Activated T-cell treated with anti-CD3 and anti-CD28 coated beads, Interleukin-2, amount 50 U/mL, for 72 hours (primary cell): ENCODE results near the gene ATP2A2. TPM values are rescaled to one million over a fixed set of nuclear protein-coding genes. Genes with fewer than 3 reads are reported as not detected.
"Not testable (repeated sequence)": the region's sequence is repeated elsewhere in the genome, so short reads cannot be mapped to it uniquely, and the experiment has no call there.

Experiments used
- ATAC-seq, 2 donors: fragments of 150-1000 bp; cut with Tn5 transposase; replicated peaks in 1 of 2; 2 replicates each; pipeline ENCODE4 v1.10.0; 2021; ENCODE audit warnings: moderate library complexity in 2 of 2, mild to moderate bottlenecking in 1 of 2
- DNase-seq, 2 donors: peaks; one replicate each; pipeline ENCODE4 v3.0.0; 2021 to 2022; ENCODE audit warnings: mixed read lengths in 1 of 2
- H3K27ac Mint-ChIP-seq: one replicate; pipeline ENCODE4 v1.8.0; 2022; ENCODE audit warnings: mild to moderate bottlenecking, moderate library complexity, mixed read lengths
- H3K27me3 Mint-ChIP-seq: one replicate; pipeline ENCODE4 v1.8.0; 2022; ENCODE audit warnings: low read depth, mixed read lengths
- H3K36me3 Mint-ChIP-seq, 2 donors: one replicate each; pipeline ENCODE4 v1.8.0; 2022; ENCODE audit warnings: mixed read lengths in 2 of 2, mild to moderate bottlenecking in 1 of 2; ENCODE audit not compliant: insufficient read depth in 2 of 2
- H3K4me1 Mint-ChIP-seq: one replicate; pipeline ENCODE4 v1.8.0; 2022; ENCODE audit warnings: low read depth, mixed read lengths
- H3K4me3 Mint-ChIP-seq, 2 donors: one replicate each; pipeline ENCODE4 v1.8.0; 2022; ENCODE audit warnings: mild to moderate bottlenecking in 2 of 2, mixed read lengths in 2 of 2, moderate library complexity in 2 of 2
- H3K9me3 Mint-ChIP-seq, 2 donors: one replicate each; pipeline ENCODE4 v1.8.0; 2022; ENCODE audit warnings: mixed read lengths in 2 of 2
- total RNA-seq, 2 donors: library from RNA; stranded (reverse); gene quantifications; one replicate each; pipeline ENCODE4 v1.2.3, GENCODE V29; 2022

The ATP2A2 gene
- total RNA-seq, 2 donors from 2014 or later, result 106 to 127 TPM

DNA sequence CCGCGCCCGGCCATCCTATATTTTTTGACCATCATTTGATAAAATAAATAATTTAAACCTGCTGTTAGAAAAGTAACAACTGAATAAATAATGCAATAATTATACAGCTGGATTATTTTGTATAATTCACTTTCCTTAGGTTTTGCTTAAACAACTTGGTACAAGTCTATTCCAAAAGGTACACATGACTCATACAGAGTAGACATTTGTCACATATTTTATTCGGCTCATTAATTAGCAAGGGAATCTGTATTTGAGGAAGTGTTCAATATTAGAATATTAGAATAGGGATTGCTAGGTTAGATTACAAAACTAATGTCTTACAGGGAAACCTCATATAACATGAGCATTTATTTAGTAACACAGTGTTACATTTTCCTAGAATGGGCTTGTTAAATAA, 48.7 kb downstream of the ATP2A2 start:
- Mint-ChIP-seq H3K4me3 (no peak overlapping the region), H3K4me1 (peaks cover 4% of the 10 kb centered on the region), H3K27me3 (no peaks in the 10 kb centered on the region), H3K36me3 (peaks cover 11 to 36% of the 10 kb centered on the region in 2 donors), H3K9me3 (no peaks in the 10 kb centered on the region), H3K27ac (peak overlapping the region; percentile 19)
- DNase-seq (no peak), ATAC-seq (no peak)

DNA sequence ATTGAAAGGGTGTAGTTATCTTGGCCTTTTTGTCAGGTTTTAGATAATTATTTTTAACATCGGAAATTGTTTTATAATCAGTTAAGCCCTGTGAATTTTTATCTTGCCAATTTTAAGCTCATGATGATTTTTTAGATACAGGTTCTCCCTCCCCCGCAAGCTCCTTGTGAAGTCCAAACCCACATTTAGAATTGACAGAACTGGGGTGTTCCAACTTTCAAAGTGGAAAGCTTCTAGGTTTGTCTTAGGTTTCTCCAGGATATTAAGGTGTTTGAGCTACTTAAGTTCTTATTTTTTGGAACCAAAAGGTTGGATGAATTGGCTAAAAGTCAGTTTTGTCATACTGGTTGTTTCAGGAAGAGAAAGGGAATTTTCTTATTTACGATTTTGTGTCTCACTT, 49.1 kb downstream of the ATP2A2 start:
- Mint-ChIP-seq H3K9me3 (no peaks in the 10 kb centered on the region), H3K36me3 (peaks cover 11 to 37% of the 10 kb centered on the region in 2 donors), H3K4me1 (peaks cover 4% of the 10 kb centered on the region), H3K4me3 (no peak overlapping the region), H3K27me3 (no peaks in the 10 kb centered on the region), H3K27ac (peak overlapping the region; percentile 63)
- DNase-seq (no peak), ATAC-seq (no peak)

DNA sequence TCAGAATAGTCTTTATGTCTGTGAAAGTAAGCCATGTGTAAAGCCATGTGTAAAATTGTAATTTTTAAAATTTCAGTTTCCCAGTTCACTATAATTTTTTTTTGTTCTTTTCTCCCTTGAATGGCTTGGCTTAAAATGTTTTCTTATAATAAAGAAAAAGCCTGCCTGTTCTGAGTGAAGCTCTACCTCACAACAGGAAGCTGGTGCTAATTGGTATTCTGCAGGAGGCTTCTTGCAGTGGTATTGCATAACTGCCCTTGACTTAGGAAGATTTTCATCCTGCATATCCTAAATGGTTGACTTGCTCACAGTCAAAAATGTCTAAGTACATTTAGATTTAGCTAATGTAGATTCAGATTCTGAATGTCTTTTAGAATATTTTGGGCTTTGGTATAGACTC, 49.5 kb downstream of the ATP2A2 start:
- peaks cover 13 to 39% of the 10 kb centered on the region in 2 donors for H3K36me3 Mint-ChIP-seq
- ATAC-seq (no peak), DNase-seq (no peak)
- H3K4me3 Mint-ChIP-seq, result no peak overlapping the region
- H3K27me3 Mint-ChIP-seq, result no peaks in the 10 kb centered on the region
- peaks cover 4% of the 10 kb centered on the region for H3K4me1 Mint-ChIP-seq
- H3K27ac Mint-ChIP-seq, result peak overlapping the region; percentile 38
- H3K9me3 Mint-ChIP-seq, result no peaks in the 10 kb centered on the region

DNA sequence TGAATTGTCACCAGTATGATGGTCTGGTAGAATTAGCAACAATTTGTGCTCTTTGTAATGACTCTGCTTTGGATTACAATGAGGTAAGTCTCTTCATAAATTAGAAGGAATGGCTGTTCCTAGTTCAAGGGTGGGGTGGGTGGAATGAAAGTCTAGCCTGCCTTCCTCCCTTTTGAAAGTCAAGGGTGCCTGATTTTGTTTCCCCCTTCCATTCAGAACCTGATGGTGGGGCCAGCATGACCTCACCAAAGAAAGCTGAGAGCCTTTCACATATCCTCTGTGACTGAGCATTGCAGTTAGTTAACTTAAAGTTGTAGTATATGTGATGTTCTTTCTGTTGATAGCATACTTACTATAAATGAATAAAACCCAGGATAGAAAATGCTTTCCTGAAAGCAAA, 52.2 kb downstream of the ATP2A2 start:
- H3K36me3 Mint-ChIP-seq, result peaks cover 4 to 40% of the 10 kb centered on the region in 2 donors
- H3K4me1 Mint-ChIP-seq, result peaks cover 4% of the 10 kb centered on the region
- H3K27me3 Mint-ChIP-seq, result no peaks in the 10 kb centered on the region
- peak overlapping the region; percentile 88 for H3K27ac Mint-ChIP-seq
- ATAC-seq, result no peak
- H3K9me3 Mint-ChIP-seq, result no peaks in the 10 kb centered on the region
- DNase-seq, result no peak
- no peak overlapping the region for H3K4me3 Mint-ChIP-seq

DNA sequence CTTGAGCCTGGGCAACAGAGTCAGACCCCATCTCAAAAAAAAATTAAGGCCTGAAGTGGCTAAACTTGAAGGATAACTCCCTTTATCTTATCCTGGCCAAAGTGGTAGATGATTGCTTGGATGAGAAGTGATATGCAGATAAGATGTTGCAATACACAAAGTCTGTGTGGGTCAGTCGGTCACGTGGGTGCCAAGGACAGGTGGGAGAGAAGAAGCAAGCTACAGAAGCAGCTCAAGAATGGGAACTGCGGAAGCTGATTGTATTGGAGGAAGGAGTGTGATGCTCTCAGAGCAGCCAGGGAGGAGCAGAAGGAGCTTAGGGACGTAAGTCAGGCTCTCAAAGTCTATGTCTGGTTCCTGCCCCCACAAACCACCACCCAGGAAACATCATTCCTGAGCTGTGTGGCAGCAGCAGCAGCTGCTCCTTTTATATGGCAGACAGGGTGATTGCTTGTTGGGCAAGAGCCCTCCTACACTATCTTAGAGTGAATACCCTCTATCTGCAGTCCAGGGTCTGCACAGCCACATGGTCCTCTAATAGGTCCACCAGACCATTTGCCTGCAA, 54.5 kb downstream of the ATP2A2 start:
- Mint-ChIP-seq H3K4me3 (no peak overlapping the region), H3K4me1 (no peaks in the 10 kb centered on the region), H3K27me3 (no peaks in the 10 kb centered on the region), H3K36me3 (peaks cover 7 to 53% of the 10 kb centered on the region in 2 donors), H3K9me3 (no peaks in the 10 kb centered on the region), H3K27ac (no peak overlapping the region)
- DNase-seq, result no peak
- ATAC-seq, result no peak

DNA sequence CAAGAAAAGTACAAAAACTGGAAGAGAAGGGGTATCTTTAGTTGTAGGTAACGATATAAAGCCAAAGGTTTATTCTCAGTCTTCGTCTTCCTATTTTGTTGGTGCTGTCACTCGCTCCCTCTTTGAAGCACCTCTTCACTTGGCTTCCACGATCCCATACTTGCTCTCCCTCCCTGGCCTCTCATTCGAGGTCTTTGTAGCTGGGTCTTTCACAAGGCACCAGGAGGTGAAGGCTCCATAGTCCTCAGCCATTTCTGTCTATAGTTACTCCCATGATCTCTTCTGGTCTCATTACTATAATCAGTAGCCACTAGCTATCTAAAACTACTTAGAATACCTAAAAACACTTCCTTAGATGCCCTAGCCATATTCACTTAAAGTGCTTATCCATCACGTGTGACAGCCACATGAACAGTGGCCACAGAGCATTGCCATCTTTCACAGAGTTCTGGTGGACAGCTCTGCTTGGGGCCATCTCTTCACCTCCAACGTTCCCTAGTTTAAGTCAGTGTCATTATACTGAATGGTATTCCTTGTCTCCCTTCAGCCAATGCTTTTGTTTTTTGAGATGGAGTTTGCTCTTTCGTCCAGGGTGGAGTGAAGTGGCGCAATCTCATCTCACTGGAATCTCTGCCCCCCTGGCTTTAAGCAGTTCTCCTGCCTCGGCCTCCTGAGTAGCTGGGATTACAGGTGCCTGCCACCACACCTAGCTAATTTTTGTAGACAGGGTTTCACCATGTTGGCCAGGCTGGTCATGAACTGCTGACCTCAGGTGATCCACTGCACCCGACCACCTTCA, 57.1 kb downstream of the ATP2A2 start:
- Mint-ChIP-seq H3K9me3 (no peaks in the 10 kb centered on the region), H3K36me3 (peaks cover 7 to 58% of the 10 kb centered on the region in 2 donors), H3K27ac (no peak overlapping the region), H3K4me3 (no peak overlapping the region), H3K27me3 (no peaks in the 10 kb centered on the region), H3K4me1 (no peaks in the 10 kb centered on the region)
- DNase-seq (no peak), ATAC-seq (no peak)

DNA sequence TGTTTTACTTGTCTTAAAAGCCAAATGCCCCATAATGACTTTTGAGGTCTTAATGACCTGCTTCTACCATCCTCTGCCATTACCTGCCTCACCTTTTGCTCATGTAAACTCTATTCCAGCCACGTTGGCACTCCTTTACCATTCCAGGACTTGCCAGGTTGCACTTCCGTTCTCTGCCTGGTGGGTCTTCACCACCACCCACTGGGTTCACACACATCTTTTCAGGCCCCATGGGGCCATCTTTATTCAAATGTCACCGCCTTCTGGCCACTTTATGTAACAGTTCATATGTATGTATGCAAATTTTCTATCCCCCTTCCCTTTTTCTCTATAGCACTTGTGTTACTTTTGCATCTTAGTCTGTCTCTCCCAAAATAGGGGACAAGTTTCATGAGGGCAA, 57.7 kb downstream of the ATP2A2 start:
- H3K27ac Mint-ChIP-seq, result peak overlapping the region; percentile 8
- no peak overlapping the region for H3K4me3 Mint-ChIP-seq
- H3K36me3 Mint-ChIP-seq, result peaks cover 8 to 62% of the 10 kb centered on the region in 2 donors
- no peaks in the 10 kb centered on the region for H3K9me3 Mint-ChIP-seq
- H3K4me1 Mint-ChIP-seq, result no peaks in the 10 kb centered on the region
- DNase-seq (no peak), ATAC-seq (no peak)
- H3K27me3 Mint-ChIP-seq, result no peaks in the 10 kb centered on the region

DNA sequence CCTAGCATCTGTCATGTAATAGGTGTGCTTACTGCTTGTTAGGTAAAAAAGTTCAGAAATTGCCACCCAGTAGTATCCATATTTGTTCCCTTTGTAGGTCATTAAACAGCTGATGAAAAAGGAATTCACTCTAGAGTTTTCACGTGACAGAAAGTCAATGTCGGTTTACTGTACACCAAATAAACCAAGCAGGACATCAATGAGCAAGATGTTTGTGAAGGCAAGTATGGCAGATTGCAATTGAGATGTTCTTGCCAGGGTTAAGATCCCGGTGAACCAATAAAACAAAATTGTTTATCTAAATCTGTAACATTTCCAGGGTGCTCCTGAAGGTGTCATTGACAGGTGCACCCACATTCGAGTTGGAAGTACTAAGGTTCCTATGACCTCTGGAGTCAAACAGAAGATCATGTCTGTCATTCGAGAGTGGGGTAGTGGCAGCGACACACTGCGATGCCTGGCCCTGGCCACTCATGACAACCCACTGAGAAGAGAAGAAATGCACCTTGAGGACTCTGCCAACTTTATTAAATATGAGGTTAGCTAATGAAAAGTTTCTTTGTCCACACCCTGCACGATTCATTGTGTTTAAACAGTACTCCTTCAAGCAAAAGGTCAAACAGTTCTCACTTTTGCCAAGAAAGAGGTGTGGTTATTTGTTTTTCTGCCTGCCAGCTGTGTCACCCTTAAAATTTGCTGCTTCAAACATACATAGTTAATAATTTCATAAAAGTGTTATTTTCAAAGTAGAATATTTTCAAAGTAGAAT, 58.3 kb downstream of the ATP2A2 start:
- H3K9me3 Mint-ChIP-seq, result no peaks in the 10 kb centered on the region
- H3K27me3 Mint-ChIP-seq, result no peaks in the 10 kb centered on the region
- ATAC-seq (no peak), DNase-seq (no peak)
- peak overlapping the region; percentile 8 for H3K27ac Mint-ChIP-seq
- H3K4me1 Mint-ChIP-seq, result no peaks in the 10 kb centered on the region
- peaks cover 11 to 61% of the 10 kb centered on the region in 2 donors for H3K36me3 Mint-ChIP-seq
- H3K4me3 Mint-ChIP-seq, result no peak overlapping the region

DNA sequence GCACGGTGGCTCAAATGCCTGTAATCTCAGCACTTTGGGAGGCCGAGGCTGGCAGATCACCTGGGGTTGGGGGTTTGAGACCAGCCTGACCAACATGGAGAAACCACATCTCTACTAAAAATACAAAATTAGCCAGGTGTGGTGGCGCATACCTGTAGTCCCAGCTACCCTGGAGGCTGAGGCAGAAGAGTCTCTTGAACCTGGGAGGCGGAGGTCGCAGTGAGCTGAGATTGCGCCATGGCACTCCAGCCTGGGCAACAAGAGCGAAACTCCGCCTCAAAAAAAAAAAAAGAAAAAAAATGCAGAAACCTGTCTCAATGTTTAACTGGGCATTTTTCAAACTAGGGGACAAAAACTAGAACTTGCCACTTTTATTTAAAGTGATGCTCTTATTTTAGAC, 59.2 kb downstream of the ATP2A2 start:
- H3K4me1 Mint-ChIP-seq, ATAC-seq, H3K9me3 Mint-ChIP-seq, H3K4me3 Mint-ChIP-seq, H3K27me3 Mint-ChIP-seq, DNase-seq, H3K27ac Mint-ChIP-seq: not testable (repeated sequence)
- peaks cover 18 to 63% of the 10 kb centered on the region in 2 donors for H3K36me3 Mint-ChIP-seq

DNA sequence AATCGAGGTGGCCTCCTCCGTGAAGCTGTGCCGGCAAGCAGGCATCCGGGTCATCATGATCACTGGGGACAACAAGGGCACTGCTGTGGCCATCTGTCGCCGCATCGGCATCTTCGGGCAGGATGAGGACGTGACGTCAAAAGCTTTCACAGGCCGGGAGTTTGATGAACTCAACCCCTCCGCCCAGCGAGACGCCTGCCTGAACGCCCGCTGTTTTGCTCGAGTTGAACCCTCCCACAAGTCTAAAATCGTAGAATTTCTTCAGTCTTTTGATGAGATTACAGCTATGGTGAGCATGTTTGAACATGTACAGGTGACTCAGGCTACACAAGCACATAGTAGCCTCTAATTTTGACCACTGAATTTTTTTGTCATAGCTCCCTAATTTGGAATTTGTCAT, 59.7 kb downstream of the ATP2A2 start:
- H3K36me3 Mint-ChIP-seq, result peaks cover 16 to 61% of the 10 kb centered on the region in 2 donors

DNA sequence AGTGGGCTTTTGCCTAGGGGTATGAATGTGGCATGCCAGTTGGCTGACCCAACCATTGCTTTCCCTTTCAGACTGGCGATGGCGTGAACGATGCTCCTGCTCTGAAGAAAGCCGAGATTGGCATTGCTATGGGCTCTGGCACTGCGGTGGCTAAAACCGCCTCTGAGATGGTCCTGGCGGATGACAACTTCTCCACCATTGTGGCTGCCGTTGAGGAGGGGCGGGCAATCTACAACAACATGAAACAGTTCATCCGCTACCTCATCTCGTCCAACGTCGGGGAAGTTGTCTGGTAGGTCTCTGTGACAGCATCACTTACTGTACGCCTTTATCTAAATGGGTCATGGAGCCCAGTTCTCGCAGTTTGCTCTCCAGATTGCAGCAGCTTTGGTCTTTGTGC, 61.1 kb downstream of the ATP2A2 start:
- no peak overlapping the region for H3K4me3 Mint-ChIP-seq
- H3K27ac Mint-ChIP-seq, result no peak overlapping the region
- no peaks in the 10 kb centered on the region for H3K27me3 Mint-ChIP-seq
- H3K4me1 Mint-ChIP-seq, result peaks cover 10% of the 10 kb centered on the region
- ATAC-seq (no peak), DNase-seq (no peak)
- no peaks in the 10 kb centered on the region for H3K9me3 Mint-ChIP-seq
- H3K36me3 Mint-ChIP-seq, result peaks cover 19 to 60% of the 10 kb centered on the region in 2 donors

More for the DNA sequence above, 59.7 kb downstream of the ATP2A2 start:
- no peaks in the 10 kb centered on the region for H3K4me1 Mint-ChIP-seq
- no peak for DNase-seq
- ATAC-seq, result no peak
- no peaks in the 10 kb centered on the region for H3K27me3 Mint-ChIP-seq
- H3K9me3 Mint-ChIP-seq, result no peaks in the 10 kb centered on the region
- no peak overlapping the region for H3K4me3 Mint-ChIP-seq
- H3K27ac Mint-ChIP-seq, result no peak overlapping the region

DNA sequence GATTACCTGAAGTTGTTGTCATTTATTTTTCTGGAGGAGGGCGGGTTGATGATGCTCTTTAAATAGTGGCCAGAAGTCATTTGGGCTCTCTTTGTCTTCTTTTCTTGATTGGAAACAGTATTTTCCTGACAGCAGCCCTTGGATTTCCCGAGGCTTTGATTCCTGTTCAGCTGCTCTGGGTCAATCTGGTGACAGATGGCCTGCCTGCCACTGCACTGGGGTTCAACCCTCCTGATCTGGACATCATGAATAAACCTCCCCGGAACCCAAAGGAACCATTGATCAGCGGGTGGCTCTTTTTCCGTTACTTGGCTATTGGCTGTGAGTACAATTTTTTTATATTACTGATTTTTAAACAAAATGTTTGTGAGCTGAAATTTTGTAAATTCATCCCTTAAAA, 62.1 kb downstream of the ATP2A2 start:
- ATAC-seq, result no peak
- peaks cover 18% of the 10 kb centered on the region for H3K4me1 Mint-ChIP-seq
- H3K27me3 Mint-ChIP-seq, result no peaks in the 10 kb centered on the region
- H3K36me3 Mint-ChIP-seq, result peaks cover 21 to 63% of the 10 kb centered on the region in 2 donors
- H3K4me3 Mint-ChIP-seq, result no peak overlapping the region
- no peaks in the 10 kb centered on the region for H3K9me3 Mint-ChIP-seq
- DNase-seq, result no peak
- H3K27ac Mint-ChIP-seq, result peak overlapping the region; percentile 80
